Iris pigment epithelial cell (primary cell): ENCODE data around the gene SLC22A4.
A peak's percentile ranks its signal among the peaks of the same experiment; 100 is the strongest.

Experiments
- DNase-seq: peaks from one replicate; pipeline ENCODE4 v3.0.0-alpha.2; 2011; ENCODE audit warnings: low read depth

Gene SLC22A4

GRCh38 chr5:132376694-132377641 is 82.8 kb downstream of the SLC22A4 start:
- no peak for DNase-seq

- DNase-seq: no peak
Measured at GRCh38 chr5:132377738-132378137, 83.5 kb downstream of the SLC22A4 start.

- DNase-seq: peak; percentile 48
Measured at GRCh38 chr5:132378580-132378979, 84.4 kb downstream of the SLC22A4 start.

GRCh38 chr5:132380047-132380446 is 85.9 kb downstream of the SLC22A4 start:
- no peak for DNase-seq

GRCh38 chr5:132380741-132381140 is 86.5 kb downstream of the SLC22A4 start:
- DNase-seq: no peak

- no peak for DNase-seq
Measured at GRCh38 chr5:132381614-132382013, 87.4 kb downstream of the SLC22A4 start.

- no peak for DNase-seq
Measured at GRCh38 chr5:132383261-132383660, 89.1 kb downstream of the SLC22A4 start.

GRCh38 chr5:132383984-132384383 is 89.8 kb downstream of the SLC22A4 start:
- no peak for DNase-seq

- no peak for DNase-seq
Measured at GRCh38 chr5:132384506-132385050, 90.4 kb downstream of the SLC22A4 start.

GRCh38 chr5:132385326-132386105 is 91.3 kb downstream of the SLC22A4 start:
- DNase-seq: peak; percentile 56

- DNase-seq: peak; percentile 81
Measured at GRCh38 chr5:132386644-132387286, 92.6 kb downstream of the SLC22A4 start.

GRCh38 chr5:132387640-132388117 is 93.5 kb downstream of the SLC22A4 start:
- peak; percentile 96 for DNase-seq

- DNase-seq: peak; percentile 84
Measured at GRCh38 chr5:132388244-132389050, 94.3 kb downstream of the SLC22A4 start.

- DNase-seq: no peak
Measured at GRCh38 chr5:132389051-132389331, 94.8 kb downstream of the SLC22A4 start.

- DNase-seq: peak; percentile 96
Measured at GRCh38 chr5:132389585-132390286, 95.5 kb downstream of the SLC22A4 start.

GRCh38 chr5:132391247-132391646 is 97.1 kb downstream of the SLC22A4 start:
- no peak for DNase-seq

- no peak for DNase-seq
Measured at GRCh38 chr5:132391870-132392269, 97.7 kb downstream of the SLC22A4 start.

- DNase-seq: no peak
Measured at GRCh38 chr5:132392411-132392810, 98.2 kb downstream of the SLC22A4 start.

GRCh38 chr5:132392978-132393825 is 99.0 kb downstream of the SLC22A4 start:
- DNase-seq: no peak
